SK-N-SH (cell line): Measurements from ENCODE around the gene ACTRT3. TPM values are rescaled to one million over a fixed set of nuclear protein-coding genes. Genes with fewer than 3 reads are reported as not detected.

ENCODE experiments used
- CTCF ChIA-PET: fragments of 300-600, 350-600 bp; formaldehyde crosslinking; extraction: SDS; loops from one replicate; lab custom pipeline; 2021; lab: Yijun Ruan, JAX
- POLR2A ChIA-PET: fragments of 350-600 bp; sonication (Branson Sonifier 250); formaldehyde crosslinking; extraction: SDS; loops from one replicate; lab custom pipeline; 2020; ENCODE audit warnings: antibody characterized with exemption, inconsistent platforms; lab: Yijun Ruan, JAX
- DNase-seq: peaks from one replicate; pipeline ENCODE4 v3.0.0; 2012
- H2AFZ ChIP-seq: fragments of 200-600 bp; sonication (generic); 2 replicates; pipeline ENCODE4 v1.8.1; 2016; ENCODE audit warnings: antibody characterized with exemption, mild to moderate bottlenecking, low read depth
- H3F3A ChIP-seq: fragments of 200-600 bp; sonication (generic); replicated peaks from 2 replicates; pipeline ENCODE3; 2016; ENCODE audit warnings: antibody characterized with exemption, mild to moderate bottlenecking; ENCODE audit not compliant: insufficient read depth
- H3K27ac ChIP-seq, 2 experiments: fragments of 200-500 bp in 1 of 2; fragments of 200-600 bp in 1 of 2; sonication (Bioruptor generic) in 1 of 2; sonication (generic), shearing (Covaris generic) in 1 of 2; 2 replicates each; pipeline versions ENCODE4 v1.5.1 to v1.6.1; 2014 to 2016; ENCODE audit warnings: low read depth in 2 of 2, inconsistent platforms in 1 of 2, low read length in 1 of 2, mild to moderate bottlenecking in 1 of 2, mixed read lengths in 1 of 2
- H3K27me3 ChIP-seq: fragments of 200-600 bp; sonication (generic), shearing (Covaris generic); 2 replicates; pipeline ENCODE4 v1.6.1; 2016; ENCODE audit warnings: mixed run types; ENCODE audit not compliant: insufficient read depth
- H3K36me3 ChIP-seq, 2 experiments: fragments of 200-500 bp in 1 of 2; fragments of 200-600 bp in 1 of 2; sonication (Bioruptor generic) in 1 of 2; sonication (generic) in 1 of 2; replicated peaks in 1 of 2; 2 replicates each; pipeline versions ENCODE3 to v1.5.1; 2014 to 2016; ENCODE audit warnings: low read length in 1 of 2, mild to moderate bottlenecking in 1 of 2; ENCODE audit not compliant: insufficient read depth in 2 of 2, control insufficient read depth in 1 of 2
- H3K4me1 ChIP-seq, 2 experiments: fragments of 200-500 bp in 1 of 2; fragments of 200-600 bp in 1 of 2; sonication (Bioruptor generic) in 1 of 2; sonication (generic), shearing (Covaris generic) in 1 of 2; 2 replicates each; pipeline versions ENCODE4 v1.5.1 to v1.6.1; 2014 to 2016; ENCODE audit warnings: low read depth in 1 of 2, low read length in 1 of 2, mixed run types in 1 of 2; ENCODE audit not compliant: insufficient read depth in 2 of 2, control insufficient read depth in 1 of 2
- H3K4me2 ChIP-seq: fragments of 200-600 bp; sonication (generic), shearing (Covaris generic); 2 replicates; pipeline ENCODE4 v1.6.1; 2017; ENCODE audit warnings: mixed run types
- H3K4me3 ChIP-seq, 2 experiments: fragments of 200-500 bp in 1 of 2; fragments of 200-600 bp in 1 of 2; sonication (Bioruptor generic) in 1 of 2; sonication (generic), shearing (Covaris generic) in 1 of 2; 2 replicates each; pipeline versions ENCODE4 v1.5.1 to v1.8.1; 2014 to 2016; ENCODE audit warnings: low read depth in 2 of 2, inconsistent platforms in 1 of 2, low read length in 1 of 2, mild to moderate bottlenecking in 1 of 2, mixed read lengths in 1 of 2, moderate library complexity in 1 of 2
- H3K79me2 ChIP-seq: fragments of 200-600 bp; sonication (generic); 2 replicates; pipeline ENCODE4 v1.8.1; 2017; ENCODE audit warnings: mild to moderate bottlenecking; ENCODE audit not compliant: insufficient read depth
- H3K9ac ChIP-seq: fragments of 200-600 bp; sonication (generic); 2 replicates; pipeline ENCODE4 v1.6.1; 2017; ENCODE audit warnings: mixed run types
- H3K9me2 ChIP-seq: fragments of 200-600 bp; sonication (generic); 2 replicates; pipeline ENCODE4 v1.6.1; 2017; ENCODE audit warnings: mixed run types
- H3K9me3 ChIP-seq: fragments of 200-600 bp; sonication (generic); 2 replicates; pipeline ENCODE4 v1.6.1; 2017; ENCODE audit warnings: mixed run types, mild to moderate bottlenecking, moderate library complexity
- H4K20me1 ChIP-seq: fragments of 200-600 bp; sonication (generic); 2 replicates; pipeline ENCODE4 v1.6.1; 2017; ENCODE audit warnings: mild to moderate bottlenecking, mixed run types; ENCODE audit not compliant: insufficient read depth
- CTCF ChIP-seq: fragments of 200-600 bp; sonication (generic); IDR thresholded peaks from 2 replicates; pipeline ENCODE4 v1.6.1; 2017; ENCODE audit warnings: antibody characterized with exemption, mild to moderate bottlenecking, moderate library complexity
- ELF1 ChIP-seq: IDR thresholded peaks from 2 replicates; pipeline ENCODE4 v1.4.0; 2012
- EP300 ChIP-seq, 2 experiments: IDR thresholded peaks; 2 replicates each; pipeline versions ENCODE4 v1.4.0 to v1.6.1; 2012; ENCODE audit warnings: borderline replicate concordance in 1 of 2, low read depth in 1 of 2, low read length in 1 of 2
- FOSL2 ChIP-seq: IDR thresholded peaks from 2 replicates; pipeline ENCODE4 v1.4.0; 2012; ENCODE audit warnings: low read depth, mild to moderate bottlenecking, moderate library complexity, borderline replicate concordance
- FOXJ3 ChIP-seq: sonication (generic); formaldehyde crosslinking; IDR thresholded peaks from 2 replicates; pipeline ENCODE4 v1.5.1; 2020; ENCODE audit warnings: mild to moderate bottlenecking, missing genetic modification reagents
- FOXM1 ChIP-seq: IDR thresholded peaks from 2 replicates; pipeline ENCODE4 v1.4.0; 2012; ENCODE audit warnings: low read depth, mild to moderate bottlenecking
- GATA2 ChIP-seq: sonication (generic); formaldehyde crosslinking; IDR thresholded peaks from 2 replicates; pipeline ENCODE4 v1.5.0; 2020; ENCODE audit warnings: mild to moderate bottlenecking, missing genetic modification reagents
- MAX ChIP-seq: IDR thresholded peaks from 2 replicates; pipeline ENCODE4 v1.4.0; 2012; ENCODE audit warnings: low read depth
- RCOR1 ChIP-seq: fragments of 150-350 bp; IDR thresholded peaks from 2 replicates; pipeline ENCODE4 v1.6.1; 2017; ENCODE audit warnings: antibody characterized with exemption, low read length
- REST ChIP-seq: IDR thresholded peaks from 2 replicates; pipeline ENCODE4 v1.6.1; 2012; ENCODE audit warnings: mild to moderate bottlenecking, low read depth, low read length, moderate library complexity
- RXRA ChIP-seq: IDR thresholded peaks from 2 replicates; pipeline ENCODE4 v1.4.0; 2012; ENCODE audit warnings: low read depth, mild to moderate bottlenecking, borderline replicate concordance
- TCF12 ChIP-seq: IDR thresholded peaks from 2 replicates; pipeline ENCODE4 v1.4.0; 2012
- ZBTB33 ChIP-seq: IDR thresholded peaks from 2 replicates; pipeline ENCODE4 v1.4.0; 2012; ENCODE audit warnings: low read depth, borderline replicate concordance
- WGBS: methylation state at CpG from one replicate; pipeline ENCODE4 v1.1.6; 2017; ENCODE audit warnings: low lambda C conversion rate; 5-methylcytosine and 5-hydroxymethylcytosine counted together
- polyA plus RNA-seq, 3 experiments: library from polyadenylated mRNA; depleted of rRNA; stranded (reverse); fragments of >200 nt; gene quantifications; 2 replicates each; pipeline ENCODE4 v1.2.3, GENCODE V29; 2012

Gene ACTRT3
- polyA plus RNA-seq, 1 of the 3 experiments (the other 2 are of a cell fraction): 1.2 TPM

GRCh38 chr3:169790687-169791429, 21.5 kb upstream of the ACTRT3 start:
- H3K9me2 ChIP-seq: no peaks in the 10 kb centered on the region
- no peak for DNase-seq
- H3K36me3 ChIP-seq: peaks cover 57 to 83% of the 10 kb centered on the region in 2 experiments
- 0 out of 4 replicates have a peak, but pooled peaks cover 0 to 4% of the 10 kb centered on the region in 2 experiments for H3K4me1 ChIP-seq
- H3K79me2 ChIP-seq: peaks cover 4% of the 10 kb centered on the region
- ChIA-PET CTCF (interaction anchor here (0.6 kb wide), 1 partner anchor 22 kb away, joined by 3 read pairs; the partner anchor contains the start of genes LRRC34 and LRRIQ4), POLR2A (interaction anchor here (0.7 kb wide), 1 partner anchor 10 kb away, joined by 4 read pairs; no protein-coding TSS in a partner anchor)
- WGBS: 92% methylated on average over 4 of the region's 4 CpGs
- TF ChIP-seq FOSL2 (0 out of 2 replicates have a peak, but pooled peaks have one; percentile 12), REST (no peak)
- H2AFZ ChIP-seq: no peak overlapping the region
- no peak overlapping the region for H3K4me2 ChIP-seq
- no peak overlapping the region for H3K27ac ChIP-seq
- peaks cover 22% of the 10 kb centered on the region for H3F3A ChIP-seq
- no peaks in the 10 kb centered on the region for H4K20me1 ChIP-seq
- no peaks in the 10 kb centered on the region for H3K9me3 ChIP-seq
- no peak overlapping the region for H3K4me3 ChIP-seq
- no peaks in the 10 kb centered on the region for H3K27me3 ChIP-seq
- no peak overlapping the region for H3K9ac ChIP-seq

- Histone ChIP-seq H3K9me3 (no peaks in the 10 kb centered on the region), H3K36me3 (peaks cover 59 to 83% of the 10 kb centered on the region in 2 experiments), H3K4me1 (0 out of 4 replicates have a peak, but pooled peaks cover 0 to 4% of the 10 kb centered on the region in 2 experiments), H3K27me3 (no peaks in the 10 kb centered on the region), H3K79me2 (peaks cover 4% of the 10 kb centered on the region), H4K20me1 (no peaks in the 10 kb centered on the region), H3K27ac (no peak overlapping the region), H3K4me3 (no peak overlapping the region), H3K9me2 (no peaks in the 10 kb centered on the region), H3K4me2 (no peak overlapping the region), H3F3A (peaks cover 20% of the 10 kb centered on the region), H2AFZ (no peak overlapping the region), H3K9ac (no peak overlapping the region)
- no peak for DNase-seq
- POLR2A ChIA-PET: no interaction called here
- CTCF ChIA-PET: no interaction called here
- TF ChIP-seq FOXM1: no peak
These were observed 20.9 kb upstream of the ACTRT3 start for GRCh38 chr3:169790219-169790618.

- H3K4me3 ChIP-seq: no peak overlapping the region
- 91% methylated on average over 1 of the region's 1 CpG for WGBS
- H3K36me3 ChIP-seq: peaks cover 74 to 93% of the 10 kb centered on the region in 2 experiments
- H3K4me1 ChIP-seq: peaks cover 0 to 4% of the 10 kb centered on the region in 2 experiments; a peak in 1 of 4 replicates
- no peak for DNase-seq
- H4K20me1 ChIP-seq: no peaks in the 10 kb centered on the region
- no peak overlapping the region for H3K4me2 ChIP-seq
- H2AFZ ChIP-seq: no peak overlapping the region
- H3K27ac ChIP-seq: no peak overlapping the region
- peaks cover 21% of the 10 kb centered on the region for H3F3A ChIP-seq
- H3K9me2 ChIP-seq: no peaks in the 10 kb centered on the region
- no peak overlapping the region for H3K9ac ChIP-seq
- H3K79me2 ChIP-seq: peaks cover 4% of the 10 kb centered on the region
- H3K27me3 ChIP-seq: no peaks in the 10 kb centered on the region
- no peaks in the 10 kb centered on the region for H3K9me3 ChIP-seq
- CTCF ChIA-PET: no interaction called here
- POLR2A ChIA-PET: no interaction called here
- TF ChIP-seq GATA2 (no peak), RXRA (no peak), EP300 (IDR thresholded peaks at IDR 0.05; ENCODE audit: borderline replicate concordance in 1 of 2, low read depth in 1 of 2, low read length in 1 of 2) (no peak), RCOR1 (no peak), MAX (no peak), FOXM1 (no peak), TCF12 (no peak), ZBTB33 (no peak), FOXJ3 (CRISPR knock-in tag) (no peak), ELF1 (no peak), CTCF (no peak)
These were observed 18.4 kb upstream of the ACTRT3 start for GRCh38 chr3:169787791-169788190.
